ENCODE measurements around the gene MACIR. TPM values are rescaled to one million over a fixed set of nuclear protein-coding genes. Genes with fewer than 3 reads are reported as not detected.

MACIR gene
- total and polyA plus RNA-seq, 9 of the 15 experiments (the other 6 are each of a cell fraction or from before 2014, with no cell fraction given): 1.4 to 11.6 (median 9.4) TPM

DNA sequence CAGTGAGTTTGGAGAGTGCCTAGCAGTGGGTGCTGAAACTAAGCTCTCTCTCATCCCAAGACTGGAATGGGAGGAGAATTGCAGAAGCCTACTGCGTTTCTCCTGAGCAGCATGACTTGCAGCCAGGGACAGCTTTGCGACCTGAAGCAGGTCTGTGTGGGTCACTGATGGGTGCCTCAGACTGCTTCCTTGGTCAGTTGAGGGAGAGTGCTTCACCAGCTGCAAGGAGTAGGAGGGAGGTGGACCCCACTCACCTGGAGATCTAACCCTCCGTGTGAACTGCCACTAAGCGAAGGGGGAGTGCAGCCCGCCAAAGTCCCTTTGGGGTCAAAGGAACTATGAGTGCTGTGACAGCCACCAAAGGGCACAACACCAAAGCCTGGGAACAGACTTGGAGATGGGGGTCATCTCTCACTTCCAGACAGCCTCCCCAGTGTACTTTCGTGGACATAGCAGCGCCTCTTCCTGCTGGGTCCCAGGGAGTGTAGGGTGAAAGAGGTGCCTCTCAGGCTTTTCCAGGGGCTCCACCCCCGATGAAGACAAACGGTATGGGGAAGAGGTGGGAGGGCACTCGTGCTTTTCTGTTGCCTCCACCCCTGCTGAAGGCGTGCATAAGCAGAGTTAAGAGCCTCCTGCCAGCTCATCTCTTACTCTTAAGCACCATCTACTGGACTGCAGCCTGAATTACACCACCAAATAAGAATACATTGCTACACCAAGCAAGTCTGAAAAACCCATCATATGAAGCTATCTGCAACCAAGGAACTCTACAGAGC is 34.3 kb upstream of the MACIR start (continued):
- TF ChIP-seq PHTF2 (CRISPR knock-in tag; IDR thresholded peaks at IDR 0.05) (no peak), MTA3 (IDR thresholded peaks at IDR 0.05; ENCODE audit: borderline replicate concordance) (no peak), TRIM24 (IDR thresholded peaks at IDR 0.05) (no peak), ZC3H4 (CRISPR knock-in tag; IDR thresholded peaks at IDR 0.05; ENCODE audit: borderline replicate concordance) (no peak), L3MBTL2 (IDR thresholded peaks at IDR 0.05) (0 out of 2 replicates have a peak, but pooled peaks have one; percentile 35), BRD4 (IDR thresholded peaks at IDR 0.05) (no peak), HNRNPH1 (optimal IDR thresholded peaks at IDR 0.05; ENCODE audit: low read depth, low read length) (no peak), SREBF2 (CRISPR knock-in tag; IDR thresholded peaks at IDR 0.05) (no peak), PHF21A (IDR thresholded peaks at IDR 0.05; ENCODE audit: borderline replicate concordance, low read depth) (no peak), SMC3 (conservative IDR thresholded peaks at IDR 0.05; ENCODE audit: insufficient read depth, low read depth, low read length) (peak; percentile 83; the same call in 1 of the 2 replicates), RB1 (IDR thresholded peaks at IDR 0.05; ENCODE audit: low read depth) (0 out of 2 replicates have a peak, but pooled peaks have one; percentile 39), ZNF3 (CRISPR knock-in tag; IDR thresholded peaks at IDR 0.05) (no peak), ARHGAP35 (IDR thresholded peaks at IDR 0.05; ENCODE audit: partially characterized antibody) (no peak), ELF4 (CRISPR knock-in tag; IDR thresholded peaks at IDR 0.05) (no peak)
- TF ChIP-seq, protein P1, sequence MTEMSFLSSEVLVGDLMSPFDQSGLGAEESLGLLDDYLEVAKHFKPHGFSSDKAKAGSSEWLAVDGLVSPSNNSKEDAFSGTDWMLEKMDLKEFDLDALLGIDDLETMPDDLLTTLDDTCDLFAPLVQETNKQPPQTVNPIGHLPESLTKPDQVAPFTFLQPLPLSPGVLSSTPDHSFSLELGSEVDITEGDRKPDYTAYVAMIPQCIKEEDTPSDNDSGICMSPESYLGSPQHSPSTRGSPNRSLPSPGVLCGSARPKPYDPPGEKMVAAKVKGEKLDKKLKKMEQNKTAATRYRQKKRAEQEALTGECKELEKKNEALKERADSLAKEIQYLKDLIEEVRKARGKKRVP (CRISPR knock-in tag; IDR thresholded peaks at IDR 0.05): no peak
- TF ChIP-seq, protein P2, sequence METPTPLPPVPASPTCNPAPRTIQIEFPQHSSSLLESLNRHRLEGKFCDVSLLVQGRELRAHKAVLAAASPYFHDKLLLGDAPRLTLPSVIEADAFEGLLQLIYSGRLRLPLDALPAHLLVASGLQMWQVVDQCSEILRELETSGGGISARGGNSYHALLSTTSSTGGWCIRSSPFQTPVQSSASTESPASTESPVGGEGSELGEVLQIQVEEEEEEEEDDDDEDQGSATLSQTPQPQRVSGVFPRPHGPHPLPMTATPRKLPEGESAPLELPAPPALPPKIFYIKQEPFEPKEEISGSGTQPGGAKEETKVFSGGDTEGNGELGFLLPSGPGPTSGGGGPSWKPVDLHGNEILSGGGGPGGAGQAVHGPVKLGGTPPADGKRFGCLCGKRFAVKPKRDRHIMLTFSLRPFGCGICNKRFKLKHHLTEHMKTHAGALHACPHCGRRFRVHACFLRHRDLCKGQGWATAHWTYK (CRISPR knock-in tag; IDR thresholded peaks at IDR 0.05): no peak
- TF ChIP-seq, protein P3, sequence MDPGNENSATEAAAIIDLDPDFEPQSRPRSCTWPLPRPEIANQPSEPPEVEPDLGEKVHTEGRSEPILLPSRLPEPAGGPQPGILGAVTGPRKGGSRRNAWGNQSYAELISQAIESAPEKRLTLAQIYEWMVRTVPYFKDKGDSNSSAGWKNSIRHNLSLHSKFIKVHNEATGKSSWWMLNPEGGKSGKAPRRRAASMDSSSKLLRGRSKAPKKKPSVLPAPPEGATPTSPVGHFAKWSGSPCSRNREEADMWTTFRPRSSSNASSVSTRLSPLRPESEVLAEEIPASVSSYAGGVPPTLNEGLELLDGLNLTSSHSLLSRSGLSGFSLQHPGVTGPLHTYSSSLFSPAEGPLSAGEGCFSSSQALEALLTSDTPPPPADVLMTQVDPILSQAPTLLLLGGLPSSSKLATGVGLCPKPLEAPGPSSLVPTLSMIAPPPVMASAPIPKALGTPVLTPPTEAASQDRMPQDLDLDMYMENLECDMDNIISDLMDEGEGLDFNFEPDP (CRISPR knock-in tag; IDR thresholded peaks at IDR 0.05): no peak
- TF ChIP-seq, protein P4, sequence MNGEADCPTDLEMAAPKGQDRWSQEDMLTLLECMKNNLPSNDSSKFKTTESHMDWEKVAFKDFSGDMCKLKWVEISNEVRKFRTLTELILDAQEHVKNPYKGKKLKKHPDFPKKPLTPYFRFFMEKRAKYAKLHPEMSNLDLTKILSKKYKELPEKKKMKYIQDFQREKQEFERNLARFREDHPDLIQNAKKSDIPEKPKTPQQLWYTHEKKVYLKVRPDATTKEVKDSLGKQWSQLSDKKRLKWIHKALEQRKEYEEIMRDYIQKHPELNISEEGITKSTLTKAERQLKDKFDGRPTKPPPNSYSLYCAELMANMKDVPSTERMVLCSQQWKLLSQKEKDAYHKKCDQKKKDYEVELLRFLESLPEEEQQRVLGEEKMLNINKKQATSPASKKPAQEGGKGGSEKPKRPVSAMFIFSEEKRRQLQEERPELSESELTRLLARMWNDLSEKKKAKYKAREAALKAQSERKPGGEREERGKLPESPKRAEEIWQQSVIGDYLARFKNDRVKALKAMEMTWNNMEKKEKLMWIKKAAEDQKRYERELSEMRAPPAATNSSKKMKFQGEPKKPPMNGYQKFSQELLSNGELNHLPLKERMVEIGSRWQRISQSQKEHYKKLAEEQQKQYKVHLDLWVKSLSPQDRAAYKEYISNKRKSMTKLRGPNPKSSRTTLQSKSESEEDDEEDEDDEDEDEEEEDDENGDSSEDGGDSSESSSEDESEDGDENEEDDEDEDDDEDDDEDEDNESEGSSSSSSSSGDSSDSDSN (IDR thresholded peaks at IDR 0.05; ENCODE audit: borderline replicate concordance in 1 of 2, low read depth in 2 of 2, low read length in 2 of 2): no peak
- TF ChIP-seq, protein P5, sequence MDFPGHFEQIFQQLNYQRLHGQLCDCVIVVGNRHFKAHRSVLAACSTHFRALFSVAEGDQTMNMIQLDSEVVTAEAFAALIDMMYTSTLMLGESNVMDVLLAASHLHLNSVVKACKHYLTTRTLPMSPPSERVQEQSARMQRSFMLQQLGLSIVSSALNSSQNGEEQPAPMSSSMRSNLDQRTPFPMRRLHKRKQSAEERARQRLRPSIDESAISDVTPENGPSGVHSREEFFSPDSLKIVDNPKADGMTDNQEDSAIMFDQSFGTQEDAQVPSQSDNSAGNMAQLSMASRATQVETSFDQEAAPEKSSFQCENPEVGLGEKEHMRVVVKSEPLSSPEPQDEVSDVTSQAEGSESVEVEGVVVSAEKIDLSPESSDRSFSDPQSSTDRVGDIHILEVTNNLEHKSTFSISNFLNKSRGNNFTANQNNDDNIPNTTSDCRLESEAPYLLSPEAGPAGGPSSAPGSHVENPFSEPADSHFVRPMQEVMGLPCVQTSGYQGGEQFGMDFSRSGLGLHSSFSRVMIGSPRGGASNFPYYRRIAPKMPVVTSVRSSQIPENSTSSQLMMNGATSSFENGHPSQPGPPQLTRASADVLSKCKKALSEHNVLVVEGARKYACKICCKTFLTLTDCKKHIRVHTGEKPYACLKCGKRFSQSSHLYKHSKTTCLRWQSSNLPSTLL (IDR thresholded peaks at IDR 0.05): no peak
